Dedifferentiated amniotic fluid mesenchymal stem cell (primary cell): ENCODE measurements around the gene CYB561D2.

Experiments
- DNase-seq: peaks from one replicate; pipeline ENCODE4 v3.0.0-alpha.2; 2016; ENCODE audit errors: extremely low spot score

CYB561D2 gene

GRCh38 chr3:50323614-50324199 lies 27.0 kb upstream of the CYB561D2 start:
- DNase-seq = no peak

DNA sequence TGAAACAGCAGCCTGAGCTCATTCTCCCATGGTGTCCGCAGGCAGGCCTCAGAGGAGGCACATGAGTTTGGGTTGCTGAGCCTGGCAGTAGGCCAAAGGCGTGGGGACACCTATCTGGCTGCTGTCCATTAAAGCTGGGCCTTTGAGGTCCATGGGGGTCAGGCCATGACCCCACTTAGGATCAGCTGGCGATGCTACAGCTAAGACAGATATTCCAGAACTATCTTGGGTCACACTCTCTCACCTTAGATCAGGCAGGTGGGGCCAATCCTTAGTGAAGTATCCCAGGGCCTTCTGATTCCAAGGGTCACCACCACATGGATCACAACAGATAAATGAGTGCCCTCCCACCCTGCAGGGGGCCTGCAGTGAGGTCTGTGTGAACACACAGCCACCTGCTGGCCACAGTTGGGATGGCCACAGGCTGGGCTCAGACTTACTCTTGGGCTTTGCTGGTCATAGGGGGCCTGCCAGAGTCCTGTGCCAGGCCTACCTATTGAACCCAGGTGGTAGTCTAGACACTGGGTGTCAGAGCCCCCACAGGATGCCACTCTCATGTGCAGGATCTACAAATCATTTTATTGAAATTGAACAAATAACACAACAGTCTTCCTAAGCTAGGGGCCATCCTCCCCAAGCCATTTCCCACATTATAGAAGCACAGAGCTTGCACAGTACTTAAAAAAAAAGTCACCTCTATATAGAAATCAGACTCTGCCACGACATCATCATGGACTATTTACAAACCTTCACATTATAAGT lies 26.1 kb upstream of the CYB561D2 start:
- peak; percentile 25 for DNase-seq

DNA sequence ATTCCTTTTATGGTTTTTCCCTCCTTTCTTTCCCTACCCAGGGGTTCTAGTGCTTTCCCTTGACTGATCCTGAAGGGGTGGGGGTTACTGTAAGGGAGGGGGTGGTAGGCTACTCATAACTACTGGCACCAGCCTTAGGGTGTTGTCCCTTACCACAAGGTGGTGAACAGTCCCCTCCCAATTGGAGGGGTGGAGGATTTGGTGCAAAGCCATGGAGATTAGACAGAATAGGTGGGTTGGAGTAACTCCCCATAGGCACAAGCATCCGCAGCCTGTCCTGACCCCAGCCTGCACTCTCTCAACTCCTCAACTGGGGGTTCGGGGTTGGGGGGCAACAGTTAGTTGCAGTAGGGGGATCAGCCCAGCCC lies 25.6 kb upstream of the CYB561D2 start:
- no peak for DNase-seq

DNA sequence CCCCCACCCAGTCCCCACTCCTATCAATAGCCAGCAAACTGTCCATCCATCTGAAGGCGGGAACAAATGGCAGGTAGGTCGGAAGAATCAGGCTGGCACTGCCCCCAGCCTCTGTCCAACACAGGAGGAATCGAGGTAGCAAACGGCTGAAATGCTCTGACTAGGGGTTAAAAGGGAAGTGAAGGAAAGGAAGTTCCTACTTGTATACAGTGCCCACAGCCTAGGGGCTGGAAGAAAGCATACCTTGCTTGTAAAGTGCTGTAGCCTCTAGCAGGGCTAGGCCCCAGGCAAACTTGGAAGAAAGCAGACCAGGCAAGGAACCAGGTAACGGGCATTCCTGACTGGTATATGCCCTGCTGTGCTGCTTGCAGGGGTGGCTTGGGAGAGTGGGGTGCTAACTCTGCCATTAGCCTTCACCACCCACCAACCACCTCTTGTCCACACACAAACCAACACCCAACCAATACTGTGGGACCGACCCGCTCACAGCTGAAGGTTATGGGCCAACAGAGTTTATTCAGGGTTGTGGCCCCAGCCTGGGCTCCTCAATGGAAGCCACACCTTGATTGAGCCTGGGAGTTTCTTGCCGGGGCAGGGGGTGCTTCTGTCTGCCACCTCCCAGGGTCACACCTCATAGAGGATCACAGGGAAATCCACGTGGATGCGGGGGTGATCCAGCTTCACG lies 25.0 kb upstream of the CYB561D2 start:
- DNase-seq = no peak

GRCh38 chr3:50326182-50326541 lies 24.5 kb upstream of the CYB561D2 start:
- DNase-seq = no peak

- no peak for DNase-seq
These were observed 23.5 kb upstream of the CYB561D2 start for GRCh38 chr3:50327129-50327528.

DNA sequence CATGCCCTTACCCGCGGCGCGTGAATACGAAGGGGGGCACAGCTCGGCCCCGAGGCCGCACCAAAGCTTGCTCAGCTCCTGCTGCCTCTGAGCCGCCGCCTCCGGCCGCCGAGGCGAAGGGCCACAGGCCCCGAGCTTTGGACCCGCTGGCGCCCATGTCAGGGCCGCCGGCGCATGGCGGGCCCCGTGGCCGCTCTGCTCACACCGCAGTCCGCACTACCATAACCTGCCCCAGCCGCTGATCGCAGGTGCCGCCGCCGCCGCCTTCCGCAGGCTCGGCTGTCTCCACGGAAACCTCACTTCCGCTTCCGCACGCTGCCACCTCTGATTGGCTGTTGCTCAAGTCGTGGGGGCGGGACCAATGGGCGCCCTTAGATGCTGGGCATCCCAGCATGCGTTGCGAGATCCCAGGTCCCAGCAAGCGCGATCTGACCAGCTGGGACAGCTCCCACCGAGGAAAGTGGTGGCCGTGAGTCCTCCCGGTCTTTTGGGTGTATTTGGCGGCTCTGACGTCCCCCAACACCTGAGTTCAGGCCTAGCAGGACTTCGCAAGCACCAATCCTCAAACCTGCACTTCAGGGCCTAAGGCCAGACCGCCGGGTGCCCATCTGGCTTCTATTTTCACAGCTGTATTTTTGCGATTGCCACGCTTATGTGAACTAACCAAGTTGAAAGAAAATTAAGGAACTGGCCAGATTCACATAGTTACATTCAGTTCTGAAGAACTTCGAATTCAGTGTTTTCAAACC lies 22.5 kb upstream of the CYB561D2 start, which contains the start of gene TUSC2:
Gene TUSC2 (minus strand): TSS at position 281 of the 749 bp plus-strand sequence. CDS start 124 bp downstream, at position 157.
- DNase-seq = peak; percentile 97

DNA sequence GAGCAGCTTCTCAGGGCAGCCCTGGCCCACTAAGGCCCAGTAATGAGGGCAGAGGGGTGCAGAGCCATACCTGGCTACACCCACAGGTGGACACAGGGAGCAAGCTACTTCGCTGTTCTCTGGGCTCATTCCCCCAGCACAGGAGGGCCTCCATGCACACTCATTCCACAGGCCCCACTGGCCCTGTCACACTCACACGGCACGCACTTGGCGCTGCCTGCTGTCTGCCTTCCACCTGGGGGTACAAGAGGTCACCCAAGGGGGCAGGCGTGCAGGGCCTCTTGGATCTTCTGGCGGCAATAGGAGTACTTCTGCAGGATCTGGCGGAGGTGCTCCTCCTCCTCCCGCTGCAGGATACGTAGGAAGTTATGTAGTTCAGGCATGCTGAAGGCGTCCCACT lies 20.3 kb upstream of the CYB561D2 start:
- no peak for DNase-seq

DNA sequence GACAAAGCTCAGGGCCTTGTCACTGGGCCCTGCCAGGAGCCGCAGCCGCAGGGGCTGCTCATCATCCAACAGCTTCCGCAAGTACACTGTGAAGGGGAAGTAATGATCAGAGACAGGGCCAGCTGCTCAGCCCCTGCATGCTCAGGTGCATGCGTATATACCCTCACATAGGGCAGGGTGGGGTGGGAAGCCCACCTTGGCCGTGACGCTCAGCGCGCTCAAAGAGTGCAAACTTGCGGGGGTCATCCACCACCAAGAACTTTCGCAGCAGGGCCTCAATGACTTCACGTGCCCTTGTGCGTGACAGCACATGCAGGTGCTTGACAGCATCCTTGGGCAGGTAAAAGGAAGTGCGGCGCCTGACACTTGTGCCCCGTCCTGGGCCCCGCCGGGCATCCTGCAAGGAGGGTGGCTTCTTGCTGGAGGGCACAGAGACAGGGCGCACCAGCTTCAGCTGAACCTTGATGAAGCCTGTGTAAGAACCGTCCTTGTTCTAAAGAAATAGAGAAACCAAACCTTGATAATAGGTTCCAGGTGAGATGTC lies 19.2 kb upstream of the CYB561D2 start:
- DNase-seq = no peak

GRCh38 chr3:50333744-50334328 lies 16.8 kb upstream of the CYB561D2 start:
- DNase-seq = no peak

DNA sequence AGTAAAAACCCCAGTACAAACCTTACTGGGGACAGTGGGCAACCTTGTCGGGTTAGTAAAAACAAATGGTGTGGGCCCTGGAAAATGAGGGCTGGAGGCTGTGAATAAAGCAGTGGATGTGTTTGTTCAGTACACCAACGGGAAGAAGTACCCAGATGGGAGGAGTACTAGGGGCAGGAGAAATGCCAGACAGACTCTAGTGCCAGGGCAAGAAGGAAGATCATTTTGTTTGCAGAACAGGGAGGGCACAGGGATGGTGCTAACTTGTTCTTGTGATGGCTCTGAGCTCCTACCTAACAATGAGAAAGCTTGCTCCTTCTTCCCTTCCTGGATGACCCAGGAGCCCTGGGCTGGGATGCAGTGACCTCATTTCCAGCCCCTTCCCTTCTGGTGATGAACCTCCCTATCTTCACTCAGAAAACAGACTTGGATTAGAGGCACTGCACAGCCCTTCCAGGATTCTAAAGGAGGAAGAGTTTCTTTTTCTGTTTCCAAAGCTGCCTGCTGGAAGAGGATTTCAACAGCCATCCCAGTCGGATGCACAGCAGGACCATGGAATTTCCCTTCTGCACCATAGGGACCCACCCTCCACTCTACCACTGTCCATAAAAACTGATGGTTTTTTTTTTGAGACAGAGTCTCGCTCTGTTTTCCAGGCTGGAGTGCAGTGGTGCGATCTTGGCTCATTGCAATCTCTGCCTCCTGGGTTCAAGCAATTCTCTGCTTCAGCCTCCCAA lies 16.2 kb upstream of the CYB561D2 start:
- DNase-seq = no peak

DNA sequence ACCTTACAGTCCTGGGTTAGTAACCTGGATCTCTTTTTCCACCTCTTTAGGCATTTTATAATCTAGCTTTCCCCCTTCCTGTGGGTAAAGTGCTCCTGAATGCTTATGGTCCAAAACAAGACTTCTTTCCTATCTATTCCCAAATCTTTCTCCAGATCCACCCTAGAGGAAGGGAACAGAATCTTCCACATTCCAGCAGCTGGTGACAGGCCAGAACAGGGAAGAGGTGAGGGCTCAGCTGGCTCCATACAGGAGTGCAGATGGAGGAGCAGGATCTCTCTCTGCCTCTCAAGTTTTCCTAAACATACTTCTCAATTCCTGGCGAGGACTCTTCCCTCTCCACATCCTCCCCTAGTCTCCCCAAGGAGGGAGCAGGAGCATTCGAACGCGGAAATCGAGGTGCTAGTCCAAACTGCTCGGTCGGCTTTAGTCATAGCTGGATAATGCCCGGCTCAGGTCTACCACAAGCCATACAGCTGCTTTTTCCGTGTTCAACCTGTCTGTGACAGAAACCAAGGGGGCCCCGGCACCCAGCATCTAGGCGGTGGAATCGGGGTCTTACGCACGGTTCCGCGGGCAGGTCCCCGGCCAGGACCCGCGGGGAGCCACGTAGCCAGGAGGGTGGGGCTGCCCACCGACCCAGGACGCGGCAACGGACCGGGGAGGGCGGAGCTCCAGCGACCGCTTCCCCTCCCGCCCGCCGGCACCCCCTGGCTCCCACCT lies 14.0 kb upstream of the CYB561D2 start:
- DNase-seq = no peak

DNA sequence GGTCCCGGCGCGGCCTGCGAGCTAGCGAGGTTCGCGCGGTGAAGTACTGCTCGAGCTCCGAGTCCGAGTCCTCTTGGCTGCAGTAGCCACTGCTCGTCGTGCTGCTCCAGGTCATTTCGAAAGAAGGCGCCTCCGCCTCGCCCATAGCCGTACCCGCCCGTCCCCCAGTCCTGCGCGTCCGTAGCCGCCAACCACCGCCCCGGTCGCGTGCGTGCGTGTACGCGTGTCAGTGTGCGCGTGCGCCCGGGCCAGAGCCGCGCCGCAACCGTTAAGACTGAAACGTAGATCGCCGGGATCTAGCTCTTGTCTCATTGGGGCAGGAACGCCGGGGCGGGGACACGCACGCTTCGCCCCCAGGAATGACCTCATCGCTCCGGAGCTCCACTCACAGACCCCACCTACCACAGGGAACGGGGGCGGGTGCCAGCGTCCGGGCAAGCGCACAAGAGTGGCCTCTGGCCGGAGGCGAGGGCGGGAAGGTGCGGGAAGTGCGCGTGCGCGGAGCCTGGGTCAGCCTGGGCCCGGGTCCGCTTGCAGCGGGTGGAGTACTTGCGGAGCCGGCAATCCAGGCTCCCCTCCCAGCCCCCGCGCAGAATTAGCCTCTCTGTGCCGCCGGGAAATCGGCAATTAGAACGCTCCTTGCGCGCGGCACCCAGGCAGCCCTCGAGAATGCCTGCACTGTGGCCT lies 13.3 kb upstream of the CYB561D2 start:
- peak; percentile 99 for DNase-seq

GRCh38 chr3:50338965-50339364 lies 11.7 kb upstream of the CYB561D2 start:
- DNase-seq = no peak

DNA sequence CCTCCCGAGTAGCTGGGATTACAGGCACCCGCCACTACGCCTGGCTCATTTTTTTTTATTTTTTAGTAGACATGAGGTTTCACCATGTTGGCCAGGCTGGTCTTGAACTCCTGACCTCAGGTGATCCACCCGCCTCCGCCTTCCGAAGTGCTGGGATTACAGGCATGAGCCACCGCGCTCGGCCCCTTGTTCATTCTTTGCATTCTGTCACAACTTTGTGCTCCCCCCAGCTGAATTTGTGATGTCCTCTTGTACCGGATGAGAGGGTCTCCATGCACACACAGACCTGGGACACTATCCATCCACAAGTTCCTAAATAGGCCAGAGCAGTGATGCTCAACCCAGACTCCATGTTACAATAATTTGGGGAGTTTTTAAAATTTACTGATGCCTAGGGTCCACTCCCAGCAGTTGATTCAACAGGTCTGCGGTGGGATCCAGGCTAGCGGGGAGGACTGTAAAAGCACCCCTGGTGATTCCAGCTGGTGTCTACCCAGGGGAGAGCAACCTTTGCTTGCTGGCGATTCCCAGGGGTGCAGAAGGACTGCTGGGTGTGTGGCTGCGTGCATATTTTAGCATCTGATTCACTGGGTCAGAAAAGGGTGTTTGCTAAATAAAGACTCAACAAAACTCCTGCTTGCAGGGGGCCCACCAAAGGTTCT lies 11.0 kb upstream of the CYB561D2 start:
- no peak for DNase-seq

DNA sequence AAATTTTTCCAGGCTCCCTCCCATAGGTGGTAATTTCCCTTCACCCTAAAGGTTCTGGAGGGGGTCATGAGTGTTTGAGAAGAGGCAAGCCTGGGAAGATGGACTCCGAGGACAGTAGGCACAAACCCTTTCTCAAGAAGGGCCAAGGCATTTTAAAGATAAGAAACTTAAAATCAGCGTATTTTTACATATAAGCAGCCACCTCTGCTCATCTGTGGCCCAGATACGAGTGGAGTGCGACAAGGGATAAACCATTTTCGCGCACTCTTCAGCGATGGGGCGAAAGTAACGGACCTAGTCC lies 10.6 kb upstream of the CYB561D2 start:
- DNase-seq = no peak

- DNase-seq = no peak
These were observed 10.0 kb upstream of the CYB561D2 start, which contains the start of gene RASSF1 for GRCh38 chr3:50340448-50341329. Gene RASSF1 (minus strand): TSS chr3:50340836. CDS start chr3:50340805, 31 bp downstream.

DNA sequence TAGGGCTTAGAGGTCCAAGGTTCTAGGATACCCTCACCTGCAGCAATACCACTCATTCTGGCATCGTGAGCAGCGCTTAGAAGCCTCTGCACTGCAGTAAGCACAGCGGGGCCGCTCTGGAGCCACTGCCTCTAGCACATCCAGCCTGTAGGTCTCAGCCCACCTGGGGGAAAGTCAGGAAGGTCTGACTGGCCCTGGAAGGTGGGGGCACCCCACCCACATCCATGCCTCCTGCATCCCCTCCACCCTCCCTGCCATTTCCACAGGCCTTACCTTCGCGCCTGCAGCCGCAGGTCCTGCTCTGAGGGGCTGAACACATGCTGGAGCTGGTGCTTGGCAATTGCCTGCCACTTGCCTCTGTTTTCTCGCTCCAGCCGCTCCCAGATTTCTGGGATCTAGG lies 9.1 kb upstream of the CYB561D2 start:
- DNase-seq = no peak
